PC-9 (cell line): Measurements from ENCODE around the gene ZDHHC9. TPM values are rescaled to one million over a fixed set of nuclear protein-coding genes. Genes with fewer than 3 reads are reported as not detected.

ENCODE experiments used
- Bru-seq: library from RNA; stranded (reverse); fragments of 400-500 nt; gene quantifications from one replicate; lab custom pipeline; 2021; lab: Mats Ljungman, UMichigan
- BruChase-seq, 2 experiments: library from RNA; stranded (reverse); fragments of 400-500 nt; gene quantifications; one replicate each; lab custom pipeline; 2021; lab: Mats Ljungman, UMichigan
- BruUV-seq: library from RNA; stranded (reverse); fragments of 400-500 nt; replicated peaks from 2 replicates; lab custom pipeline; 2021; lab: Mats Ljungman, UMichigan
- CTCF ChIA-PET: fragments of 300-600 bp; sonication (Branson Sonifier 250); formaldehyde crosslinking; loops from one replicate; lab custom pipeline; 2022; ENCODE audit warnings: antibody characterized with exemption; lab: Charles Lee
- POLR2A ChIA-PET: fragments of 300-600 bp; sonication (Branson Sonifier 250); formaldehyde crosslinking; loops from one replicate; lab custom pipeline; 2022; ENCODE audit warnings: antibody characterized with exemption; ENCODE audit not compliant: unreplicated experiment; lab: Charles Lee
- DNase-seq, 2 experiments: peaks; one replicate each; pipeline versions ENCODE4 v3.0.0 to v3.0.0-alpha.2; 2015 to 2022; ENCODE audit warnings: mixed read lengths in 1 of 2
- H2AFZ ChIP-seq: fragments of 200-600 bp; sonication (generic); 2 replicates; pipeline ENCODE4 v1.8.1; 2017; ENCODE audit warnings: antibody characterized with exemption
- H3F3A ChIP-seq: fragments of 200-600 bp; sonication (generic); 2 replicates; pipeline ENCODE4 v1.8.1; 2017; ENCODE audit warnings: antibody characterized with exemption, mild to moderate bottlenecking, low read depth; ENCODE audit not compliant: insufficient read depth
- H3K27ac ChIP-seq: fragments of 200-600 bp; sonication (generic); 2 replicates; pipeline ENCODE4 v1.6.1; 2016; ENCODE audit warnings: mixed run types
- H3K27me3 ChIP-seq: fragments of 200-600 bp; sonication (generic); 2 replicates; pipeline ENCODE4 v1.6.1; 2016; ENCODE audit warnings: low read depth, mixed run types; ENCODE audit not compliant: insufficient read depth
- H3K36me3 ChIP-seq: fragments of 200-600 bp; sonication (generic); 2 replicates; pipeline ENCODE4 v1.6.1; 2016; ENCODE audit warnings: low read depth, mixed run types
- H3K4me1 ChIP-seq: fragments of 200-600 bp; sonication (generic); replicated peaks from 2 replicates; pipeline ENCODE4 v1.6.1; 2016; ENCODE audit warnings: mixed run types; ENCODE audit not compliant: insufficient read depth
- H3K4me2 ChIP-seq: fragments of 200-600 bp; sonication (generic); 2 replicates; pipeline ENCODE4 v1.6.1; 2017; ENCODE audit warnings: mixed run types
- H3K4me3 ChIP-seq: fragments of 200-600 bp; sonication (generic); 2 replicates; pipeline ENCODE4 v1.6.1; 2016; ENCODE audit warnings: mixed run types
- H3K79me2 ChIP-seq: fragments of 200-600 bp; sonication (generic); 2 replicates; pipeline ENCODE4 v1.6.1; 2017; ENCODE audit warnings: low read depth, mixed run types
- H3K9me2 ChIP-seq: fragments of 200-600 bp; sonication (generic); 2 replicates; pipeline ENCODE4 v1.8.1; 2017; ENCODE audit warnings: mild to moderate bottlenecking; ENCODE audit not compliant: insufficient read depth
- H3K9me3 ChIP-seq: fragments of 200-600 bp; sonication (generic); 2 replicates; pipeline ENCODE4 v1.8.1; 2016; ENCODE audit warnings: low read depth; ENCODE audit not compliant: insufficient read depth
- H4K20me1 ChIP-seq: fragments of 200-600 bp; sonication (generic); 2 replicates; pipeline ENCODE4 v1.8.1; 2017; ENCODE audit not compliant: insufficient read depth
- EZH2 ChIP-seq: fragments of 200-600 bp; sonication (generic); IDR thresholded peaks from 2 replicates; pipeline ENCODE4 v1.8.0; 2017; ENCODE audit warnings: antibody characterized with exemption, low read depth
- intact Hi-C: fragments of 100-400 bp; cut with micrococcal nuclease; formaldehyde crosslinking; loops from one replicate; pipeline ENCODE4 v1.10.0; 2022; ENCODE audit not compliant: unreplicated experiment
- long read RNA-seq: library from polyadenylated mRNA; stranded (forward); transcript quantifications from one replicate; pipeline ENCODE4 v2.0.0, GENCODE V29; 2022
- total RNA-seq: library from RNA; stranded (reverse); gene quantifications from 2 replicates; pipeline ENCODE4 v1.2.3, GENCODE V29; 2021
- TF ChIP-seq, protein P1 (sequence below): fragments of 200-600 bp; sonication (generic); conservative IDR thresholded peaks from 2 replicates; pipeline ENCODE4 v1.6.1; 2017; ENCODE audit warnings: mixed run types, antibody characterized with exemption, mild to moderate bottlenecking, moderate library complexity

ZDHHC9 gene
- total RNA-seq = 84.2 and 108 TPM in 2 replicates
- percentile 92 among the genes with signal in this experiment for Bru-seq, nascent RNA
- BruChase-seq, experiment 1, labeled RNA remaining after a 2-hour chase = percentile 94 among the genes with signal in this experiment
- BruChase-seq, experiment 2, labeled RNA remaining after a 6-hour chase = percentile 95 among the genes with signal in this experiment
- long read RNA-seq, full-length matches to known transcripts = 86 of 126 reads
- long read RNA-seq, partial matches to known transcripts = 12 of 126 reads
- long read RNA-seq, other reads (novel, unspliced or antisense) = 28 of 126 reads

DNA sequence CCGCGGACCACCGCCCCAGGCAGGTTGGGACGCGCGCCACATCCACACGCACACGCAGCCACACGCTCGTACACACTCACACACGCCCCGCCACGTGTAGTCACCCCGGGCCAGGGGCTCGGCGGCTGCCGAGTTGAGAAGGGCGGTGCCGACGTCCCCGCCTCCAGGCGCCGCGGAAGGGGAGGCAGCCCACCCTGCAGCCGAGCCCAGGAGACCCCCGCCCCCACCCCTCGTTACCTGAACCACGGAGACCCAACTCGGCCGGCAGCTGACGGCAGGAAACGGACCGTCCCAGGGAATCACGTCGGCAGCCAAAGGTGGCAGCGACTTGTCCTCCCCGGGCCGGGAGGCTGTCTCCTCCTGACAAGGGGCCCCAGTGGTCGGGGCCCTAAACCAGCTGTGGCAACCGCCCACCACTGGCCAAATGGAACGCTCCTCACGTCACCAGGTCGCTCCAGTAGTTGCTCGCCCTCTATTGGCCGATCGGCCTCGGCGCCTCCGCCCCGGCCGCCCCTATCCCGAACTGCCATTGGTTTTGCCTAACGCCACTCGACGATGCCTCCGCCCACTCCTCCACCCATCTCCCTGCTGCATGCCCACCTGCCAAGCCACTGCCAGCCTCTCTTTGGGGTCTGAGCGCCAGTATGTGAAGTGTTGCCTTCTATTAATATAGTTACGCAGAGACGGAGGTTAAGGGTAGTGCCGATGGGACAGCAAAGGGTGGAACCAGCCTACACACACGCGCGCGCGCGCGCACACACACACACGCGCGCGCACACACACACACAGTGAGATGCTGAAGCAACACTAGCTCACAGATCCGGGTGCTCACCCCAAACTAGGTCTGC lies at the start of gene ZDHHC9:
TSS of gene ZDHHC9 (minus strand) at position 428 of the 848 bp plus-strand sequence. CDS start 1,941 bp downstream, outside the sequence.
- Histone ChIP-seq H3K4me2 (peak within 1 kb of the TSS; percentile 75), H3K9me2 (no peaks in the 10 kb centered on the region), H3K27ac (peak within 1 kb of the TSS; percentile 97), H3K9me3 (no peaks in the 10 kb centered on the region), H3F3A (peaks cover 46% of the 10 kb centered on the region), H4K20me1 (peaks cover 21% of the 10 kb centered on the region), H3K36me3 (peaks cover 21% of the 10 kb centered on the region), H3K4me3 (peak within 1 kb of the TSS; percentile 90), H3K79me2 (peaks cover 42% of the 10 kb centered on the region), H2AFZ (peak within 1 kb of the TSS; percentile 84), H3K4me1 (peaks cover 52% of the 10 kb centered on the region), H3K27me3 (no peaks in the 10 kb centered on the region)
- CTCF ChIA-PET = interaction anchor here (0.6 kb wide), 1 partner anchor 38 kb away, joined by 3 read pairs; no protein-coding TSS in a partner anchor
- BruUV-seq = no TSS peak
- no peak for TF ChIP-seq EZH2
- TF ChIP-seq, protein P1, sequence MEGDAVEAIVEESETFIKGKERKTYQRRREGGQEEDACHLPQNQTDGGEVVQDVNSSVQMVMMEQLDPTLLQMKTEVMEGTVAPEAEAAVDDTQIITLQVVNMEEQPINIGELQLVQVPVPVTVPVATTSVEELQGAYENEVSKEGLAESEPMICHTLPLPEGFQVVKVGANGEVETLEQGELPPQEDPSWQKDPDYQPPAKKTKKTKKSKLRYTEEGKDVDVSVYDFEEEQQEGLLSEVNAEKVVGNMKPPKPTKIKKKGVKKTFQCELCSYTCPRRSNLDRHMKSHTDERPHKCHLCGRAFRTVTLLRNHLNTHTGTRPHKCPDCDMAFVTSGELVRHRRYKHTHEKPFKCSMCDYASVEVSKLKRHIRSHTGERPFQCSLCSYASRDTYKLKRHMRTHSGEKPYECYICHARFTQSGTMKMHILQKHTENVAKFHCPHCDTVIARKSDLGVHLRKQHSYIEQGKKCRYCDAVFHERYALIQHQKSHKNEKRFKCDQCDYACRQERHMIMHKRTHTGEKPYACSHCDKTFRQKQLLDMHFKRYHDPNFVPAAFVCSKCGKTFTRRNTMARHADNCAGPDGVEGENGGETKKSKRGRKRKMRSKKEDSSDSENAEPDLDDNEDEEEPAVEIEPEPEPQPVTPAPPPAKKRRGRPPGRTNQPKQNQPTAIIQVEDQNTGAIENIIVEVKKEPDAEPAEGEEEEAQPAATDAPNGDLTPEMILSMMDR = 0 out of 2 replicates have a peak, but pooled peaks have one; percentile 25
- POLR2A ChIA-PET = interaction anchor here (0.7 to 0.9 kb wide), 2 partner anchors 62 to 136 kb away, joined by 5 to 6 read pairs; partner anchors contain the start of gene UTP14A
- intact Hi-C loops = loop anchor here (1.0 to 5.0 kb wide), 2 partner anchors 34 to 139 kb away; partner anchors contain the start of gene BCORL1
- DNase-seq = peak; percentile 86 to 96

DNA sequence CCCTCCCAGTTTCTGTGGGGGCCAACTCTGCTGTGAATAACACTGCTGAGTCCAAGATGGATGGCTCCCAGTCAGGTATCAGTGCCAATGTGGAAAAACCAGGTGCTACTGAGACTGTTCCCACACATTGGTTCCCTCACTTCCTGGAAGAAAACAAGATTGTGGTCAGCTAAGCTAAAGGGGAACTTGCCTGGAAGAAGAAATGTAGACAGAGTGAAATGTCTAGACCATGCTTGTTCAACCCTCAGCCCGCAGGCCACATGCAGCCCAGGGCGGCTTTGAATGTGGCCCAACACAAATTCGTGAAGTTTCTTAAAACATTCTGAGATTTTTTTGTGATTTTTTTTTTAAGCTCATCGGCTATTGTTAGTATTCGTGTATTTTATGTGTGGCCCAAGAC lies 33.7 kb upstream of the ZDHHC9 start:
- BruUV-seq = TSS peak; percentile 99
- peaks cover 26% of the 10 kb centered on the region for H3K4me1 ChIP-seq
- H3K27ac ChIP-seq = peak overlapping the region; percentile 82
- intact Hi-C loops = loop anchor here (1.0 kb wide), 2 partner anchors 28 to 34 kb away; partner anchors contain the start of gene ZDHHC9
- H3K9me2 ChIP-seq = no peaks in the 10 kb centered on the region
- no peaks in the 10 kb centered on the region for H4K20me1 ChIP-seq
- H3K9me3 ChIP-seq = no peaks in the 10 kb centered on the region; the same call in 1 of the 2 replicates
- ChIA-PET CTCF (no interaction called here), POLR2A (interaction anchor here (0.6 to 0.8 kb wide), 2 partner anchors 32 to 392 kb away, joined by 7 to 9 read pairs; no protein-coding TSS in a partner anchor)
- H3F3A ChIP-seq = peaks cover 16% of the 10 kb centered on the region; the same call in 1 of the 2 replicates
- H3K4me2 ChIP-seq = peak overlapping the region; percentile 53
- TF ChIP-seq, protein P1 = no peak
- TF ChIP-seq EZH2 = no peak
- DNase-seq = peak in 1 of 2 experiments; percentile 75
- H3K36me3 ChIP-seq = no peaks in the 10 kb centered on the region
- H3K79me2 ChIP-seq = no peaks in the 10 kb centered on the region
- H2AFZ ChIP-seq = peak overlapping the region; percentile 69
- no peaks in the 10 kb centered on the region for H3K27me3 ChIP-seq
- H3K4me3 ChIP-seq = no peak overlapping the region
